GM18519 (cell line): ENCODE results near the gene TRAF3.
"Not testable (repeated sequence)": the region's sequence is repeated elsewhere in the genome, so short reads cannot be mapped to it uniquely, and the experiment has no call there.

Experiments used
- ATAC-seq: cut with Tn5 transposase; IDR thresholded peaks from one replicate; pipeline ENCODE4 v1.9.1; 2021; ENCODE audit warnings: mild to moderate bottlenecking, moderate library complexity; ENCODE audit not compliant: unreplicated experiment, low FRiP score

The TRAF3 gene

GRCh38 chr14:102883554-102883953 is 106.3 kb downstream of the TRAF3 start:
- ATAC-seq = no peak

GRCh38 chr14:102885737-102886447 is 108.6 kb downstream of the TRAF3 start:
- ATAC-seq = no peak

DNA sequence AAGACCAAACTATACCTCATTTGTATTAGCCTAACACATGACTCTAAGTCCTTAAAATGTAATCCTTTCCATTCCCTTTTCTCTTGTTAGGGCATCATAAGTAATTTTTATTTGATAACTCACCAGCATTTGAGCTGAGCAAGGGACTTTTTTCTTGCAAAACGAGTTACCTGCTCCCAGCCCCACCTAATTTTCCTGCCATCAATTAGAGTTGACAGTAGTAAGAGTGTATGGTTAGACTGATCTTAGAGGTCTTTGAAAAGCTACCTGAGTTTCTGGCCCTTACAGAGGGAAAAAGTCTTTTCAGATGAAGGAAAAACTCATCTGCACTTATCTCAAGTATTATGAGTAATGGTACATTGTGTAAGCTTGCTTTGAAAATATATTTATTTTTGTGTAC is 111.5 kb downstream of the TRAF3 start:
- ATAC-seq = no peak

DNA sequence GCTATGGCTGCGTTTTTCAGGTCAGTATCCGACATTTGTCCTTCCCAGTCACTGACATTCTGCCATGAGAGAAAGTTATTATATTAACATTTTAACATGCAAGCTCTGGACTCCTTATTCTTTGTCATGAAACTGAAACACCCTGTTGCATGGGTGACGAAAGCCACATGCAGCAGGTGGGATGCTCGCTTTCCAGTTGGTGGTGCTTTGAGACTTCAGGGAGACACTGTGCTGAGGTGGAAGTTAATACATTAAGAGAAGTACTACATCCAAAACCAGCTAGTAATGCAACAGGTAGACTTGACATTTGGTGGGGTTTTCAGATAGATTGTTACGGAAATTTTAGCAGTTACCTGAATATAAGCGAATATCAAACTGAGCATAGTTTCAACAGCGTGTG is 112.4 kb downstream of the TRAF3 start:
- no peak for ATAC-seq

- ATAC-seq = no peak
Observed at GRCh38 chr14:102891111-102891510, 113.9 kb downstream of the TRAF3 start.

DNA sequence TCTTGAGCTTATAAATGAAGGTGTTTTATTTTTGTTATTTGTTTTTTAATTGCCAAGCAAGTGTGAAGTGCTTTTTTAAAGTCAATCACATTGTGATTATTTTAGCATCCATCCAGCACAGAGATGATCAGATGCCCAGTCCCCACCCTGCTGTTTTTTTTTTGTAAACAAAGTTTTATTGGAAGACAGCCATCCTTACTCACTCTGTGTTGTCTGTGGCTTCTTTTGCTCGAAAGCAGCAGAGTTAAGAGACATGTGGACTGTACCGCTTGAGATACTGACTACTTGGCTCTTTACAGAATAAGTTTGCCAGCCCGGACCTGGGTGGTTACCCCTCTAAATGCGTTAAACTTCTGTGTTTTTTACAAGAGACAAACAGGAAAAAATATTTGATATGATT is 114.3 kb downstream of the TRAF3 start:
- ATAC-seq = no peak

DNA sequence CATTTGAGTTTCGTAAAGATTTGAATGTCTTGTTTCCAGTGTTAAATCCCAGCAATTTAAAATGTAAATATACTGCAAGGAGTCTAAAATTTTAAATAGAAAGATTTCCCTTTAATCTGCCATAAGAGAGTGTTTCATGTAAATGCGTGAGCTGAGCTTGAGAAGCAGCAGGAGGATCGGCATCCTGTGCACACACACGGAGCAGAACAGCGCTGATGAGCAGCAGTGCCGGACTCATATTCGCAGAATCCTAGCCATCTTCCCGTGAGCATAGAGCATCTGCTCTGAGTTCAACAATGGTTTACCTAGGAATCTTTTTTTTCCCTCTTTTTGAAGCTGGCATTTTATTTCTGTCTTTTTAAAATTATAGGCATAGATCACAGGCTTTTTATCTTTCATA is 115.4 kb downstream of the TRAF3 start:
- no peak for ATAC-seq

DNA sequence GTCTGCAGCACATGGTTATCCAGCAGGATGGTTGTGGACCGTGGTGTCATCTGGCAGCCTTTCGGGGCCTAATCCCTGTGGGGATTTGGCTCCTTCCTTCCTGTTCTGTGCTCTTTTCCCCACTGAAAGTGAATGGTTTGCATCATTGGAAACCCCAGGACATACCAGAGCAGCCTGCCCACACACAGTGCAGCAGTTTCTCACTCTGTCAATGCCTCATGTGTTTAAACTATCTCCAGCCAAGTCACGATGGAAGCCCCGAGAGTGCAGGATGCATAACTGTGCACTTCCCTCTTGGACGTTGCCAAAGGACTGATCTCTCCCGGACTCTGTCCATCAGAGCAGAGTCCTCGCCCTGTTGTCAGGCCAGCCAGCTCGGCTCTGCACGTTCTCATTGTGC is 116.2 kb downstream of the TRAF3 start:
- ATAC-seq = no peak

- ATAC-seq = not testable (repeated sequence)
Observed at GRCh38 chr14:102896735-102897134, 119.5 kb downstream of the TRAF3 start.

DNA sequence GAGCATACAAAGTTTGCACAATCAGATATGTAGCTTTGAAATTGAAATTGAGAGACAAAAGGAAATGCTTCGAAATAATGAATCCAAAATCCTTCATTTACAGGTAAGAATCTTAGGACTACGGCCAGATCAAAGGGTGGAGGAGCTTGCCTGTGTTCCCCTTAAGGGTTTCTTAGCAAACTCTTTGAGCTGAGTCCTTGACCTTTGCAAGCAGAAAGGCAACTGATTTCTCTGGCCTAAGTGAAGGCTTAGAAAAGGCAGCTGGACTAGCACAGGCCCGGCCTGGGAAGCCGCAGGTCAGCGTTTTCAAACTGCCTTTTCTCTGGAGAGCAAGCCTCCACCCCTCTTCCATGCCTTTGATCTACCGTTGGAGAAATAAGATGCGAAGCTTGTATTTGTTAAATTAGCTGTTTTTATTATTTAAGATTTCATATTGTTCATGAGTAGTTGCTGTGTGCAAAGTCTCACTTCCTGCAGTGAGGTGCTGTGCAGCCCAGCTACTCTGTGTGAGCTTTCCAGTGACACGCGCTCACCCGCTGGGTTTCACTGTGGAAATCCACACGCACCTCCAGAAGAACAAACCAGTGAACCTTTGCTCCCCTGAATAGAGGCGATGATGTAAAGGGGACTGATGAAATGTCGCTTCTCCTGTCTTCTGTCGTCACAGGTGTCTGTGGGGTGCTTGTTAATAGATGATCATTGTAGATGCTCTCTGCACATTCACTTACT is 120.2 kb downstream of the TRAF3 start:
- no peak for ATAC-seq

GRCh38 chr14:102898298-102898697 is 121.0 kb downstream of the TRAF3 start:
- ATAC-seq = no peak

DNA sequence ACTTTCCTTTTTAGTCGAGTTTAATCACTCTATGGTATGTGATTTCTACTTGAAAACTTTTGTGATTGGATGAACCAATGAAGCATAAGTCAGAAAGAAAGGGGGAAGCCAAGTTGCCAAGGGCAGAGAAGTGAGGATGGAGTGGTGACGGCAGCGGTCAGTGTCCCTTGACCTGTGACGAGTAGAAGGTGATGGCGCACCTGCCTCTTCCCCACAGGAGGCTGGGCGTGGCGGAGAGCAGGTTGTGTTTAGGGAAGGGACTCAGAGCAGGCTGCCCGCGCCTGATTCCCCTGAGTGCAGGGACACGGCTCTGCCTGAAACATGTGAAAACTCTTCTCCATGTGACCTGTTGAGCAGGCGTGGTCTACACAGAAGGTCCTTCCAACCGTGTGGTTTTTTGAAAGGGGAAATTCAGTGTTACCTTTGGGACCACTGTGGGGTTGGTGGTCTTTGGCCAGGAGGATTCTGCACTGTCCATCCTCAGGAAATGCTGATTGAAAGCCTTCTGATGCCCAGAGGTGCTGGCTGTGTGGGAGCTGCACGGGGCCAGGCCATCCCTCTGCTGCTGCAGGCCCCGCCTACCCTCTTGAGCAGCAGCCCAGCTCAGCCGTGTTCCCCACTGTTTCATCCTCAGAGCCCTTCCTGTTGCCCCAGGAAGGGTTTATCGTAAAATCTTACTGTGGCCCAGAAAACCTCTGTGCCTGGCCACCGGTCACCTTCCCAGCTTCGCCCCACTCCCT is 121.7 kb downstream of the TRAF3 start:
- no peak for ATAC-seq

DNA sequence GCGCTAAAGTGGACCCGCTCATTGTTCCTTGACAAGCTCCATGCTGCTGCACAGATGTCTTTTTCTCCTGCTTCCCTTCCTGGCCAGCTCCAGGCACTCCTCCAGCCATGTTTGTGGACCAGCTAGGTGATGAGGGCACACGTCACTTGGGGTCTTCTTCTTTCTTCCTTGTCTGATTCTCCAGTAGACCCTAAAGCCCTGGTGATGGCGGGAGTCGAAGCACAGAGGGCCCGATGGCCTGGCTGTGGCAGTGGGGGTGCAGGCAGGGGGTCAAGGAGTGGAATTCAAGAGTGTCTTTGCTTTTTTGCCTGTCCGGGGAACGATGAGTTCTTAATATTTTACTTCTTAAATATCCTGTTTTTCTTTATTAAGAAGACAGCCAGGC is 122.3 kb downstream of the TRAF3 start:
- ATAC-seq = no peak

DNA sequence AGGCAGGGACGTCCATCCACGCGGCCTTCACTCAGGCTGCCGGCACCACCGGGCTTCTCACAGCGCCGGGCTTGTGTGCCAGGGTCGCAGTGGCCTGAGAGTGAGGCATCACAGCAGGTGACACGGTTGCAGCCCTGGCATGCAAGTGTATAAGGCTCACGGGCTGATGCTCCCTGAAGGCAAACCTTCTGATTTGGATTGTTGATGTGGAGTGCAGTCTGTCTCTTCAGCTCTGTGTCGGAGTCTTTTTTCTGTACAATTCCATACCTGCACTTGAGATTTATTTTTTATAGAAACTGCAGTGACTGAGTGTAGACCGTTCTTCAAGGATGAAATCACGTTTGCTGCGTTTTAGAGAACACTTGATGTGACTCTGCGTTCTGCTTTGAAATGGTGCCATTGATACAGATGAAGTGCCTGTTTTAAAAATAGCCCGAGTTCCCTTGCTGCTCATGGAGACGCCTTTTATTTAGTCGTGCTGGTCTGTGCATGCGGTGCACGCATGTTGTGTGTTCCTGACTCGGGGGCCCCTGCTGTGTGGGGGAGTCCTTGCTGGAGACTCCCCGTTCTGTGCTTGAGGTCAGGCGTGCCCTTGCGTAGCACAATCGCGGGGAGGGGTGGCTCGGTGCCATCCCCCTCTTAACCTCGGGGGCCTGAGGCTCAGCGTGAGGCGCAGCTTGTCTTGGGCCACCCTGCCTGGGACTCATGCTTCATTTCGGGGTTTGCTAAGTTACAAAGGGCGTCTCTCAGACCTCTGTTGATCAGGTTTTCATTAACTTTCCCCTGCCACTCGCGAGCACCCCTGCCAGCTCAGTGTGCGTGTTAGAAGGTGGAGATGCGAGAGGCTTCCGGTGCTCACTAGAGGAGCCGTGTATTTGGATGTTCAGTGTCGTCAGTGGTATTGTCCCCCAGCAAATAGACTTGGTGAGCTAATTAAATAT is 123.7 kb downstream of the TRAF3 start:
- peak; percentile 29 for ATAC-seq

- peak; percentile 78 for ATAC-seq
Observed at GRCh38 chr14:102901633-102902032, 124.4 kb downstream of the TRAF3 start.

- ATAC-seq = no peak
Observed at GRCh38 chr14:102902086-102902485, 124.8 kb downstream of the TRAF3 start.

- ATAC-seq = no peak
Observed at GRCh38 chr14:102902523-102903247, 125.4 kb downstream of the TRAF3 start.

- no peak for ATAC-seq
Observed at GRCh38 chr14:102903248-102903888, 126.1 kb downstream of the TRAF3 start.

DNA sequence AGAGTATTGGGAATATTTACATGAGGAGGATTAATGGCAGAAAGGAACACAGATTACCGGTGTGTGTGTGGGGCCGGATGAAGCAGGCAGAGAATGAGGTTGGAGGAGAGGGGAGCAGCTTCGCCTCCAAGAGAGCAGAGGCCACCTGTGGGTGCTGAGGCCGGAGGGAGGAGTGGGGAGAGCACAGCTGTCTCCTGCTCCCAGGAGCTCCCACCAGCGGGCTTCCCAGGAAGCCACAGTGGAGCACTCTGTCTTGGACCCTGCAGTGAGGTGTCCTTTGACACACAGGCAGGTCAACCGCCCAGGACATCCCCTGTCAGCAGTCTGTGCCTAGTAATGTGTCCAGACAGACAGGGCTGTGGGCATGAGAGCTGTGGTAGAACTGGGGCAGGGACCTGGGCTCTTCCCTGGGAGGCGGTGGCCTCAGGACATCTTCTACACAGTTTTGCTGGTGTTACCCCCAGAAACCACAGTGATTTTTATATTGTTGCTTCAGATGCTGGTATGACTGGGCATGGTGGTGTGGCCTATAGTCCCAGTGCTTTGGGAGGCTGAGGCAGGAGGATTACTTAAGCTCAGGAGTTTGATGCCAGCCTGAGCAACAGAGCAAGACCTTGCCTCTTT is 126.8 kb downstream of the TRAF3 start:
- no peak for ATAC-seq
